ENCODE measurements around the gene TMPRSS11D. TPM values are rescaled to one million over a fixed set of nuclear protein-coding genes. Genes with fewer than 3 reads are reported as not detected.

The TMPRSS11D gene, protein sequence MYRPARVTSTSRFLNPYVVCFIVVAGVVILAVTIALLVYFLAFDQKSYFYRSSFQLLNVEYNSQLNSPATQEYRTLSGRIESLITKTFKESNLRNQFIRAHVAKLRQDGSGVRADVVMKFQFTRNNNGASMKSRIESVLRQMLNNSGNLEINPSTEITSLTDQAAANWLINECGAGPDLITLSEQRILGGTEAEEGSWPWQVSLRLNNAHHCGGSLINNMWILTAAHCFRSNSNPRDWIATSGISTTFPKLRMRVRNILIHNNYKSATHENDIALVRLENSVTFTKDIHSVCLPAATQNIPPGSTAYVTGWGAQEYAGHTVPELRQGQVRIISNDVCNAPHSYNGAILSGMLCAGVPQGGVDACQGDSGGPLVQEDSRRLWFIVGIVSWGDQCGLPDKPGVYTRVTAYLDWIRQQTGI
- total RNA-seq (not detected), polyA plus RNA-seq (not detected)

- Histone ChIP-seq H3K4me3 (ENCODE audit: low read depth, low read length) (no peak within 1 kb of the TSS), H3K27ac (ENCODE audit: low read depth) (no peak within 1 kb of the TSS), H3K4me1 (ENCODE audit: insufficient read depth) (no peaks in the 10 kb centered on the region), H3K36me3 (ENCODE audit: insufficient read depth) (no peaks in the 10 kb centered on the region)
- no peak for DNase-seq (ENCODE audit: extremely low spot score)
- WGBS = 87% methylated on average over 1 of the region's 1 CpG
Observed at GRCh38 chr4:67883902-67884301, at the start of gene TMPRSS11D. TMPRSS11D (minus strand) TSS chr4:67884002; CDS start chr4:67883933, 69 bp downstream.

DNA sequence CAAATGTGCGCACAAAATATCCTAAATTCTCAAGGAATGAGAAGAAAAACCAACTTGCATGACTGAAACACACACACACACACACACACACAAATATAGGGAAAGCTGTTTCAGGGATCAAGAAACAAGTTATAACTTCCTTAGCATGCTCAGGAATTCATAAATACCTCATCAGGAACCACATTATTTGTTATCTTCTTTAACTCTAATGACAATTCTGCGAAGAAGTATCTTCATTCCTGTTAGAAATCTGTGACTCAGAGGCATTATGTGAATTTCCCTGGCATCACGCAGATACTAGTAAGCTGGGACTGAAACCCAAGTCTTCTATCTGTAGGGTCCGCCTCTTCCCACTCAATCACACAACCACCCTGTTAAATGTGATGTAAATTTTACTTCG lies 49.2 kb upstream of the TMPRSS11D start:
- Histone ChIP-seq H3K4me1 (ENCODE audit: insufficient read depth) (no peaks in the 10 kb centered on the region), H3K27ac (ENCODE audit: low read depth) (no peak overlapping the region), H3K36me3 (ENCODE audit: insufficient read depth) (no peaks in the 10 kb centered on the region), H3K4me3 (ENCODE audit: low read depth, low read length) (no peak overlapping the region)
- WGBS = 78% methylated on average over 5 of the region's 5 CpGs
- DNase-seq (ENCODE audit: extremely low spot score) = no peak

- no peaks in the 10 kb centered on the region for H3K4me1 ChIP-seq (ENCODE audit: insufficient read depth)
- no peak for DNase-seq (ENCODE audit: extremely low spot score)
- H3K36me3 ChIP-seq (ENCODE audit: insufficient read depth) = no peaks in the 10 kb centered on the region
- WGBS = 85% methylated on average over 3 of the region's 3 CpGs
- H3K27ac ChIP-seq (ENCODE audit: low read depth) = no peak overlapping the region
- no peak overlapping the region for H3K4me3 ChIP-seq (ENCODE audit: low read depth, low read length)
Observed at GRCh38 chr4:67931256-67931655, 47.5 kb upstream of the TMPRSS11D start.

GRCh38 chr4:67929426-67929825 lies 45.6 kb upstream of the TMPRSS11D start:
- Histone ChIP-seq H3K27ac (ENCODE audit: low read depth) (no peak overlapping the region), H3K36me3 (ENCODE audit: insufficient read depth) (no peaks in the 10 kb centered on the region), H3K4me1 (ENCODE audit: insufficient read depth) (no peaks in the 10 kb centered on the region), H3K4me3 (ENCODE audit: low read depth, low read length) (no peak overlapping the region)
- 62% methylated on average over 3 of the region's 3 CpGs for WGBS
- DNase-seq (ENCODE audit: extremely low spot score) = no peak

GRCh38 chr4:67928546-67928945 lies 44.7 kb upstream of the TMPRSS11D start:
- Histone ChIP-seq H3K4me1 (ENCODE audit: insufficient read depth) (no peaks in the 10 kb centered on the region), H3K36me3 (ENCODE audit: insufficient read depth) (no peaks in the 10 kb centered on the region), H3K27ac (ENCODE audit: low read depth) (no peak overlapping the region), H3K4me3 (ENCODE audit: low read depth, low read length) (no peak overlapping the region)
- WGBS = 24% methylated on average over 3 of the region's 3 CpGs
- no peak for DNase-seq (ENCODE audit: extremely low spot score)

GRCh38 chr4:67927251-67927650 lies 43.4 kb upstream of the TMPRSS11D start:
- Histone ChIP-seq H3K27ac (ENCODE audit: low read depth) (no peak overlapping the region), H3K4me1 (ENCODE audit: insufficient read depth) (no peaks in the 10 kb centered on the region), H3K4me3 (ENCODE audit: low read depth, low read length) (no peak overlapping the region), H3K36me3 (ENCODE audit: insufficient read depth) (no peaks in the 10 kb centered on the region)
- no peak for DNase-seq (ENCODE audit: extremely low spot score)
- WGBS = 94% methylated on average over 3 of the region's 3 CpGs

DNA sequence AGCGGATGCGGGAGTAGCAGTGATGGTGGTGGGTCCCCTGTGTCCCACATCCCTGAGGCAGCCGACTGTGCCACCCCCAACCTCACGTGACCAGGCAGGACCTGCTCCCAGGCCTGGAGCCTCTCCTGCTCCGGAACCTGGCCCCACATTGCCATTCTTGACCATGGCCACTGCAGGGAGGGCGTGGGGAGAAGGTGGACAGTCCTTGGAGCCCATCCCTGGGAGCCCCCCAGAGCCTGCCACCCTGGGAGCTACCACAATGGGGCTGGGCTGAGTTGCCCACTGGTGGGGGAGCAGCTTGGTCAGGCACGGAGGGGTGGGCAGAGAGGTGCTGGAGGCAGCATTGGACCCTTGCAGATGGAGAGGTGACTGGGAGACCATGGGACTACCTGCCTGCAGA lies 42.7 kb upstream of the TMPRSS11D start:
- DNase-seq (ENCODE audit: extremely low spot score) = no peak
- H3K4me1 ChIP-seq (ENCODE audit: insufficient read depth) = no peaks in the 10 kb centered on the region
- H3K27ac ChIP-seq (ENCODE audit: low read depth) = no peak overlapping the region
- no peaks in the 10 kb centered on the region for H3K36me3 ChIP-seq (ENCODE audit: insufficient read depth)
- no peak overlapping the region for H3K4me3 ChIP-seq (ENCODE audit: low read depth, low read length)
- 91% methylated on average over 7 of the region's 7 CpGs for WGBS

DNA sequence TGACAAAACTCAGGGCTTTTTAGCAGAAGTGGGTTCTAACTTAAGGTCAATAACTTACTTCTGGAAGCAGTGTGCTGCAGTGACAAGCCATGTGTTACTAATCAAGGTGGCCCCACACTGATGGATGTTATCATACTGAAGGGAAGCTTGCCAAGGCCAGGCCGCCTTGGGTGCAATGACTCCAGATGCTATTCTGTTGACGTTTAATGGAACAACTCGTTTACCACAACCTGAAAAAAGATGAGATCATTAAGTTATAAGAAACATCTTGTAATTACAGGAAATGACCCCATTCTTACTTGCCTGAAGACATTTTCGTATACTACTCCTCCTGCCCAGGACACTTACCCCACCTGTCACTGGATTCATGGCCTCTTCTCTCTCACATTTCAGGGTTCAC lies 38.9 kb upstream of the TMPRSS11D start:
- Histone ChIP-seq H3K4me1 (ENCODE audit: insufficient read depth) (no peaks in the 10 kb centered on the region), H3K4me3 (ENCODE audit: low read depth, low read length) (no peak overlapping the region), H3K36me3 (ENCODE audit: insufficient read depth) (no peaks in the 10 kb centered on the region), H3K27ac (ENCODE audit: low read depth) (no peak overlapping the region)
- no peak for DNase-seq (ENCODE audit: extremely low spot score)
- WGBS = 56% methylated on average over 4 of the region's 4 CpGs

DNA sequence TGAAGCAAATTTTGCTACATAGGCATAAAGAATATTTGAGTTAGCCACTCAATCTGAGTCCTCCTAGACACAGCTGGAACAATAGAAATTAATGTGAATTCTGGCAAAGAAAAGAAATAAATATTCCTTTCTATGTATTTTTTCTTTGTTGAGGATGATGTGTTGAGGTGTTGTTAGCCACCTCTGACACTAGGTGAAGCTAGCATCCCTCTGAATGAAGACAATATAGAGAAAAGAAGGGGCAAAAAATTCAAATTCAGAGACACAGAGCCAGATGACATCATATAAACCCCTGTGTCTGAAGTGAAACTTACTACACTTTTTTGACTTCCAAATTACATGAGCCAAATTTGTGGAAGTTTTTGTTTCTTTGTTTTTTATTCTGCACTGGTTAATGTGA lies 34.6 kb upstream of the TMPRSS11D start:
- Histone ChIP-seq H3K4me1 (ENCODE audit: insufficient read depth) (no peaks in the 10 kb centered on the region), H3K4me3 (ENCODE audit: low read depth, low read length) (no peak overlapping the region), H3K27ac (ENCODE audit: low read depth) (no peak overlapping the region), H3K36me3 (ENCODE audit: insufficient read depth) (no peaks in the 10 kb centered on the region)
- no peak for DNase-seq (ENCODE audit: extremely low spot score)

DNA sequence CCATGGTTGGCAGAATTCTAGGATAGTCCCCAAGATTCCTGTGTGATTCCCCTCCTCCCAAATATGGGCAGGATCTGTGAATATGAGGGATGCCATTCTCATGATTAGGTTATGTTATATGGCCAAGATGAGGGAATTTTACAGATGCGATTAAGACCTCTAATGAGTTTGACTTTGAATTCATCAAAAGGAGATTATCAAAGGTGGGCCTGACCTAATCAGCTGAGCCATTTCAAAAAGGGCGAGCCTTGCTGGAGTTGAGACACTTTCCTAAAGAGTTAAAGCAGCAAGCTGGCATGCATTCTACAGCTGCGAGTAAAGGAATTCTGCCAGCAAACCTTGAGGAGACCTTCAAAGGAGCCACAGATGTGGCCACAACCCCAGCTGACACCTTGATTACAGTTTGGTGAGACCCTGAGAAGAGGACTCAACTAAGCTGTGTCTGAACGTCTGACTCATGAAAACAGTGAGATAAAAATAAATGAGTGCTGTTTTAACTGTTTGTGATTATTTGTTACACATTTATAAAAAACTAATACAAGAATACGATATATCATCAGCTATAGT lies 31.7 kb upstream of the TMPRSS11D start:
- Histone ChIP-seq H3K27ac (ENCODE audit: low read depth) (no peak overlapping the region), H3K4me1 (ENCODE audit: insufficient read depth) (no peaks in the 10 kb centered on the region), H3K36me3 (ENCODE audit: insufficient read depth) (no peaks in the 10 kb centered on the region), H3K4me3 (ENCODE audit: low read depth, low read length) (no peak overlapping the region)
- 68% methylated on average over 5 of the region's 5 CpGs for WGBS
- no peak for DNase-seq (ENCODE audit: extremely low spot score)

DNA sequence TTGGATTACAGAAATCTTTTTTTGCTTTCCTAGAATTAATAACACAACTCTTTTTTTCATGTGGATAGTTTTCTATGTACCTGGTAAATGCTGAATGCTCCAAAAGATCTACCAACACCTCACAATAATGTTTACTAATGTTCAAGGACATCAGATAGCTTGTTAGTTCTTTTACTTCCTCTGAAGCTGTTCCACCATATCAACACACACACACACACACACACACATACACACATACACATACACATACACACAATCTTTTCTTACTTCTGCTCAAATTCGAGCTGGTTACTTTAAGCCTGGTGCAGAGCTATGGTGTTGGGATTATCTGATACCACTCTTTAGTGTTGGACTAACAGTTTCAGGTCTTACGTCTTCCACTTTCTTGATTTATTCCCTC lies 28.3 kb upstream of the TMPRSS11D start:
- Histone ChIP-seq H3K27ac (ENCODE audit: low read depth) (no peak overlapping the region), H3K4me1 (ENCODE audit: insufficient read depth) (no peaks in the 10 kb centered on the region), H3K36me3 (ENCODE audit: insufficient read depth) (no peaks in the 10 kb centered on the region), H3K4me3 (ENCODE audit: low read depth, low read length) (no peak overlapping the region)
- no peak for DNase-seq (ENCODE audit: extremely low spot score)
- 84% methylated on average over 2 of the region's 2 CpGs for WGBS

- WGBS = 60% methylated on average over 3 of the region's 3 CpGs
- Histone ChIP-seq H3K36me3 (ENCODE audit: insufficient read depth) (no peaks in the 10 kb centered on the region), H3K4me1 (ENCODE audit: insufficient read depth) (no peaks in the 10 kb centered on the region), H3K4me3 (ENCODE audit: low read depth, low read length) (no peak overlapping the region), H3K27ac (ENCODE audit: low read depth) (no peak overlapping the region)
- no peak for DNase-seq (ENCODE audit: extremely low spot score)
Observed at GRCh38 chr4:67911638-67912037, 27.8 kb upstream of the TMPRSS11D start.

GRCh38 chr4:67911141-67911540 lies 27.3 kb upstream of the TMPRSS11D start:
- no peak for DNase-seq (ENCODE audit: extremely low spot score)
- Histone ChIP-seq H3K4me3 (ENCODE audit: low read depth, low read length) (no peak overlapping the region), H3K27ac (ENCODE audit: low read depth) (no peak overlapping the region), H3K36me3 (ENCODE audit: insufficient read depth) (no peaks in the 10 kb centered on the region), H3K4me1 (ENCODE audit: insufficient read depth) (no peaks in the 10 kb centered on the region)
- 49% methylated on average over 4 of the region's 4 CpGs for whole genome bisulfite sequencing

- no peak overlapping the region for H3K4me3 ChIP-seq (ENCODE audit: low read depth, low read length)
- no peak for DNase-seq (ENCODE audit: extremely low spot score)
- H3K27ac ChIP-seq (ENCODE audit: low read depth) = no peak overlapping the region
- H3K4me1 ChIP-seq (ENCODE audit: insufficient read depth) = no peaks in the 10 kb centered on the region
- 6% methylated on average over 1 of the region's 1 CpG for WGBS
- no peaks in the 10 kb centered on the region for H3K36me3 ChIP-seq (ENCODE audit: insufficient read depth)
Observed at GRCh38 chr4:67910585-67910905, 26.7 kb upstream of the TMPRSS11D start.
